Measurements from ENCODE around the gene NANS.

DNA sequence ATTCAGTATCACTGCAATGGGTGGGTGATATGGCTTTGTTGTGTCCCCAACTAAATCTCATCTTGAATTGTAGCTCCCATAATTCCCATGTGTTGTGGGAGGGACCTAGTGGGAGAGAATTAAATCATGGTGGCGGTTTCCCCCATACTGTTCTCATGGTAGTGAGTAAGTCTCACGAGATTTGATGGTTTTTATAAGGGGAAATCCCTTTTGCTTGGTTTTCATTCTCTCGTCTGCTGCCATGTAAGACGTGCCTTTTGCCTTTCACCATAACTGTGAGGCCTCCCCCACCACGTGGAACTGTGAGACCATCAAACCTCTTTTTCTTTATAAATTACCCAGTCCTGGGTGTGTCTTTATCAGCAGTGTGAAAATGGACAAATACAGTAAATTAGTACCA, 9.5 kb upstream of the NANS start:
- TF ChIP-seq, protein P1, sequence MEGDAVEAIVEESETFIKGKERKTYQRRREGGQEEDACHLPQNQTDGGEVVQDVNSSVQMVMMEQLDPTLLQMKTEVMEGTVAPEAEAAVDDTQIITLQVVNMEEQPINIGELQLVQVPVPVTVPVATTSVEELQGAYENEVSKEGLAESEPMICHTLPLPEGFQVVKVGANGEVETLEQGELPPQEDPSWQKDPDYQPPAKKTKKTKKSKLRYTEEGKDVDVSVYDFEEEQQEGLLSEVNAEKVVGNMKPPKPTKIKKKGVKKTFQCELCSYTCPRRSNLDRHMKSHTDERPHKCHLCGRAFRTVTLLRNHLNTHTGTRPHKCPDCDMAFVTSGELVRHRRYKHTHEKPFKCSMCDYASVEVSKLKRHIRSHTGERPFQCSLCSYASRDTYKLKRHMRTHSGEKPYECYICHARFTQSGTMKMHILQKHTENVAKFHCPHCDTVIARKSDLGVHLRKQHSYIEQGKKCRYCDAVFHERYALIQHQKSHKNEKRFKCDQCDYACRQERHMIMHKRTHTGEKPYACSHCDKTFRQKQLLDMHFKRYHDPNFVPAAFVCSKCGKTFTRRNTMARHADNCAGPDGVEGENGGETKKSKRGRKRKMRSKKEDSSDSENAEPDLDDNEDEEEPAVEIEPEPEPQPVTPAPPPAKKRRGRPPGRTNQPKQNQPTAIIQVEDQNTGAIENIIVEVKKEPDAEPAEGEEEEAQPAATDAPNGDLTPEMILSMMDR (optimal IDR thresholded peaks at IDR 0.05 in 1 of 3, IDR thresholded peaks at IDR 0.05 in 1 of 3, conservative IDR thresholded peaks at IDR 0.05 in 1 of 3; ENCODE audit: extremely low read depth in 1 of 3, insufficient read depth in 2 of 3, low read length in 3 of 3) = no peak
- TF ChIP-seq EZH2 (IDR thresholded peaks at IDR 0.05; ENCODE audit: low read length) = no peak
